ENCODE results near the gene DLGAP4. TPM values are rescaled to one million over a fixed set of nuclear protein-coding genes. Genes with fewer than 3 reads are reported as not detected.

DLGAP4 gene
- total and polyA plus RNA-seq, 8 donors = 15.1 to 92.2 (median 33.5) TPM

DNA sequence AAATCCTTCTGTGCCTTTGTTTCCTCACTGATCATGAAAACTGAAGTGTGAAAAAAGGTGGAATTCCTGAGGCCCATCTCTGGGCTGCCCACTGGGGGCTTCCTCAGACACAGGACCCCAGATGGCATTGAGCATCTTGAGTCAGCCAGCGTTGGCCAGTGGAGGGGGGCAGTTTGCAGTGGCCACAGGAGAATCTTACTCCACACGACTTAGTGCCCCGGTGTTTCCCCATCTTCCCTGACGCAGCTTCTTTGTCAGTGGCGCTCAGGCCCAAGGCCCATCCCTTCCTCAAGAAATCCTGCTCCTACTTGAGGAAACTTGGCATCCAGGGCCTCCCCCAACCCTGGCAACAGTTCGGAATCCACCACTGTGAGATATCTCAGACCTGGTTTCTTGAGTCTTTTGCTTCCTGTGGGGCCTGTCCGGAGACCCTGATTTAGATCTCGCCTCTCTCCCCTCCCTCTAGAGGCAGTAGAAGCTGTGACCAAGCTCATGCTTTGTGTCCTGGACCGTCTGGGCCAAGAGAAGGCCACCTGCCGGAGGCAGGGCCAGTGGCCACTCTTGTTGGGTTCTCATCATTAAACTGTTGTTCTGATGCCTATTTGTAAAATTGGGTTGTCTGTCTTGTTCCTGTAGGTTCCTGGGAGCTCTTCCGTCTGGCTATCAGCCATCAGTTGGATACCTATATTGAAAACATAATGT, 20.2 kb upstream of the DLGAP4 start:
- peaks cover 0 to 3% (median 0%) of the 10 kb centered on the region in 4 donors for H3K9me3 ChIP-seq
- TF ChIP-seq POLR2A (IDR thresholded peaks at IDR 0.05) = no peak
- TF ChIP-seq, protein P1, sequence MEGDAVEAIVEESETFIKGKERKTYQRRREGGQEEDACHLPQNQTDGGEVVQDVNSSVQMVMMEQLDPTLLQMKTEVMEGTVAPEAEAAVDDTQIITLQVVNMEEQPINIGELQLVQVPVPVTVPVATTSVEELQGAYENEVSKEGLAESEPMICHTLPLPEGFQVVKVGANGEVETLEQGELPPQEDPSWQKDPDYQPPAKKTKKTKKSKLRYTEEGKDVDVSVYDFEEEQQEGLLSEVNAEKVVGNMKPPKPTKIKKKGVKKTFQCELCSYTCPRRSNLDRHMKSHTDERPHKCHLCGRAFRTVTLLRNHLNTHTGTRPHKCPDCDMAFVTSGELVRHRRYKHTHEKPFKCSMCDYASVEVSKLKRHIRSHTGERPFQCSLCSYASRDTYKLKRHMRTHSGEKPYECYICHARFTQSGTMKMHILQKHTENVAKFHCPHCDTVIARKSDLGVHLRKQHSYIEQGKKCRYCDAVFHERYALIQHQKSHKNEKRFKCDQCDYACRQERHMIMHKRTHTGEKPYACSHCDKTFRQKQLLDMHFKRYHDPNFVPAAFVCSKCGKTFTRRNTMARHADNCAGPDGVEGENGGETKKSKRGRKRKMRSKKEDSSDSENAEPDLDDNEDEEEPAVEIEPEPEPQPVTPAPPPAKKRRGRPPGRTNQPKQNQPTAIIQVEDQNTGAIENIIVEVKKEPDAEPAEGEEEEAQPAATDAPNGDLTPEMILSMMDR (IDR thresholded peaks at IDR 0.05) = no peak
- TF ChIP-seq POLR2AphosphoS5 (IDR thresholded peaks at IDR 0.05) = no peak
- no peak for TF ChIP-seq EP300 (IDR thresholded peaks at IDR 0.05)
- DNase-seq = no peak
- 73 to 84% (median 83%) methylated on average over 10 to 11 of the region's 11 CpGs for WGBS, 5 donors
- H3K4me3 ChIP-seq = no peak overlapping the region
- intact Hi-C loops (cut with DNase I; ENCODE audit: low total_unique reads) = no loop called here
- H3K27ac ChIP-seq = no peak overlapping the region
- no peaks in the 10 kb centered on the region for H3K4me1 ChIP-seq
- H3K36me3 ChIP-seq = no peaks in the 10 kb centered on the region
- H3K27me3 ChIP-seq = peaks cover 0 to 15% (median 0%) of the 10 kb centered on the region in 3 donors

DNA sequence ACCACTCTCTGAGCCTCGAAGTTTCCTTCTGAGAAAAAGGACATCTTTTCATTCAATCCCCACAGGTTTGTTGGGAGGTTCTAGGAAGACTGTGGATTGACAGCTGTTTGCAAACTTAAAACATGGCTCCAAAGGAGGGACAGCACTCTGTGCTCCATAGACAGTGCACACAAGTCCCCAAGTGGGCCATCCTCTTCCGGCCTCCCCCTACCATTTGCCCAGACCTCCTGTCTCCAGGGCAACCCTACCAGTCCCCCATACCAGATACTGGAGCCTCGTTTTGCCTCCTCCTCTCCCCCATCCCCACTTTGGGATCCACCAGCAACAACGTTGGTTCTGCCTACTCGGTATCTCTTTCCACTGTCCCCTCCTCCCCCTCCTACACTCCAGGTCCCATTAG, 8.5 kb upstream of the DLGAP4 start:
- H3K4me1 ChIP-seq = no peaks in the 10 kb centered on the region
- no peaks in the 10 kb centered on the region for H3K36me3 ChIP-seq
- WGBS, 5 donors = 51 to 64% (median 53%) methylated on average over 5 of the region's 5 CpGs
- TF ChIP-seq POLR2AphosphoS5 (IDR thresholded peaks at IDR 0.05) (no peak), POLR2A (IDR thresholded peaks at IDR 0.05) (no peak), EP300 (IDR thresholded peaks at IDR 0.05) (no peak)
- TF ChIP-seq, protein P1 (IDR thresholded peaks at IDR 0.05) = no peak
- H3K27ac ChIP-seq = no peak overlapping the region
- intact Hi-C loops (cut with DNase I; ENCODE audit: low total_unique reads) = no loop called here
- H3K9me3 ChIP-seq = no peaks in the 10 kb centered on the region
- H3K4me3 ChIP-seq = no peak overlapping the region
- H3K27me3 ChIP-seq = peaks cover 9 to 79% (median 41%) of the 10 kb centered on the region in 3 donors
- DNase-seq = no peak

DNA sequence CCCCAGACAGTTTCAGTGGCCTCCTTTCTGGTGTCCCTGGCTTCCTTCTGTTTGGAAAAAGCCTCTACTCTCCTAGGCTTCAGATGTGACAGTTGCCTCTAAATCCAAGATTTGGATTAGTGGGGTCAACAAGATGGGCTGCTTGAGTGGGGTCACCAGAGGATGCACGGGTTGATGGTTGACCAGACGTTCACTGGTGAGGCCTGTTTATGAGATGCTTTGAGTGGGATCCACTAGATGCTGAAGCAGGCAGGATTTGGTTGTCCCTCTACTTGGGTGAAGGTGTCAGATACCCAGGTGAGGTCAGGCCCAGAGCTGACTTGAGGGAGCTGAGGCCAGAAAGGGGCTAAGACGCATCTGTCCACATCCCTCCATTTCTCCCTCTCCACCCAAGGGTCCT, 8.1 kb upstream of the DLGAP4 start:
- TF ChIP-seq, protein P1 (IDR thresholded peaks at IDR 0.05) = no peak
- no peak for TF ChIP-seq POLR2A (IDR thresholded peaks at IDR 0.05)
- TF ChIP-seq POLR2AphosphoS5 (IDR thresholded peaks at IDR 0.05) = no peak
- no peak for TF ChIP-seq EP300 (IDR thresholded peaks at IDR 0.05)
- Histone ChIP-seq H3K36me3 (no peaks in the 10 kb centered on the region), H3K4me3 (no peak overlapping the region), H3K27me3 (peaks cover 9 to 83% (median 45%) of the 10 kb centered on the region in 3 donors), H3K9me3 (no peaks in the 10 kb centered on the region), H3K4me1 (no peaks in the 10 kb centered on the region), H3K27ac (no peak overlapping the region)
- 75 to 82% (median 77%) methylated on average over 3 of the region's 3 CpGs for WGBS, 5 donors
- intact Hi-C loops (cut with DNase I; ENCODE audit: low total_unique reads) = no loop called here
- DNase-seq = no peak

DNA sequence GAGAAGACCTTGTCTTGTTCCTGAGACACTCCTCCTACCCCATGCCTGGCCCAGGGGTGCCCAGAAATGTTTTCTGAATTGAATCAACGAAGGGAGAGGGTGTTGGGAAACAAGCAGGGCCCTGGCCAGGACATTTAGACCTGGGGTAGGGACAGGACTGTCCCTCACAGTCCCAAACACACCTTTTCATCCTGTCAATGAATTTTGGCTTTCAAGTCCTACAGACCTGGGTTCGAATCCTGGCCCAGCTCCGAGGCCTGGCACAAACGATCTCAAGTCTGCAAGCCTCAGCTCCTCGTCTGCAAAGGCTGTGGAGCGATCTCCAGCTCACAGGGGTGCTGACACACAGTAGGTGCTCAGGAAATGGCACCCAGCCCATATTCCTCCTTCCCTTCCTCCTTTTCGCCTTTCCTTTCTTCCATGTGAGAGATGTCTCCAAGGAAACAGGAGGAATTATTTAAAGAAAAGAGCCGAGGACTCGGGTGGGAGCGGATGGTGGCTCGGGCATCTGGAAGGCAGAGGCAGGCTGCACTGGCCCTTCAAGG, 7.3 kb upstream of the DLGAP4 start:
- no peaks in the 10 kb centered on the region for H3K9me3 ChIP-seq
- H3K4me3 ChIP-seq = no peak overlapping the region
- WGBS, 5 donors = 75 to 83% (median 81%) methylated on average over 11 of the region's 11 CpGs
- H3K27ac ChIP-seq = no peak overlapping the region
- H3K36me3 ChIP-seq = no peaks in the 10 kb centered on the region
- no peak for DNase-seq
- intact Hi-C loops (cut with DNase I; ENCODE audit: low total_unique reads) = no loop called here
- peaks cover 9 to 91% (median 53%) of the 10 kb centered on the region in 3 donors for H3K27me3 ChIP-seq
- no peak for TF ChIP-seq POLR2AphosphoS5 (IDR thresholded peaks at IDR 0.05)
- TF ChIP-seq, protein P1 (IDR thresholded peaks at IDR 0.05) = no peak
- no peak for TF ChIP-seq EP300 (IDR thresholded peaks at IDR 0.05)
- no peak for TF ChIP-seq POLR2A (IDR thresholded peaks at IDR 0.05)
- H3K4me1 ChIP-seq = no peaks in the 10 kb centered on the region

All from stomach (tissue), 9 donors.